Neural cell (in vitro differentiated cells): ENCODE measurements around the gene AVEN.

Source experiments
- EP300 ChIP-seq: fragments of 450-650 bp; conservative IDR thresholded peaks from 2 replicates; pipeline ENCODE4 v1.6.1; 2014; ENCODE audit warnings: antibody characterized with exemption, mild to moderate bottlenecking, moderate library complexity; ENCODE audit not compliant: poor library complexity, severe bottlenecking
- EZH2 ChIP-seq: fragments of 200-600, 300-800 bp; shearing (Covaris generic), sonication (generic); IDR thresholded peaks from 2 replicates; pipeline ENCODE4 v1.6.1; 2014; ENCODE audit warnings: antibody characterized with exemption, low read length, borderline replicate concordance, mild to moderate bottlenecking; ENCODE audit not compliant: insufficient read depth, poor library complexity, severe bottlenecking
- MXI1 ChIP-seq: fragments of 450-650 bp; conservative IDR thresholded peaks from 2 replicates; pipeline ENCODE4 v1.6.1; 2014; ENCODE audit warnings: antibody characterized with exemption, mild to moderate bottlenecking; ENCODE audit not compliant: poor library complexity, severe bottlenecking
- POLR2AphosphoS5 ChIP-seq: IDR thresholded peaks from 2 replicates; pipeline ENCODE4 v1.6.1; 2012
- RAD21 ChIP-seq: fragments of 450-650 bp; conservative IDR thresholded peaks from 2 replicates; pipeline ENCODE4 v1.6.1; 2014; ENCODE audit warnings: antibody characterized with exemption, mild to moderate bottlenecking, moderate library complexity
- SMC3 ChIP-seq: fragments of 450-650 bp; conservative IDR thresholded peaks from 2 replicates; pipeline ENCODE4 v1.6.1; 2014; ENCODE audit warnings: antibody characterized with exemption, mild to moderate bottlenecking, moderate library complexity; ENCODE audit not compliant: poor library complexity
- TAF1 ChIP-seq: IDR thresholded peaks from 2 replicates; pipeline ENCODE4 v1.6.1; 2012; ENCODE audit warnings: low read depth
- TF ChIP-seq, protein P1 (sequence below): fragments of 450-650 bp; IDR thresholded peaks from 2 replicates; pipeline ENCODE4 v1.5.1; 2014; ENCODE audit warnings: antibody characterized with exemption, mild to moderate bottlenecking, moderate library complexity; ENCODE audit not compliant: poor library complexity, severe bottlenecking

DNA sequence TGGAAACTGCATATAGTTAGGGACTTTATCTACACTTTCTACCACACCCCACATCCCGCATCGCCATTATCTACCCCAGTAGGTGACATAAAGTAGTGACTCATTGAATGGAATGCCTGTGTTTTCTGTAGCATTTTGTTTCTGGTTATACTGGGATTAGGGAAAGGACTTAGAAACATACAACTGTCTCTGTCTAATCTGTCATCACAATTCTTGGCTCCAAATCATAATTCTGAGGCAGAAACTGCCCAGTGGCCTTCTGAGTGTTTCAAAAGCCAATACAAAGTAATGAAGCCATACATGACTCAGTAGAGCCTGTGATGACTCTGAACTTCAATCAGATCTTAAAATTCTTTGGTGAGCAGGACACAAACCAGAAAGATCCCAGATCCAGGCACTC lies 186.4 kb downstream of the AVEN start:
- TF ChIP-seq, protein P1, sequence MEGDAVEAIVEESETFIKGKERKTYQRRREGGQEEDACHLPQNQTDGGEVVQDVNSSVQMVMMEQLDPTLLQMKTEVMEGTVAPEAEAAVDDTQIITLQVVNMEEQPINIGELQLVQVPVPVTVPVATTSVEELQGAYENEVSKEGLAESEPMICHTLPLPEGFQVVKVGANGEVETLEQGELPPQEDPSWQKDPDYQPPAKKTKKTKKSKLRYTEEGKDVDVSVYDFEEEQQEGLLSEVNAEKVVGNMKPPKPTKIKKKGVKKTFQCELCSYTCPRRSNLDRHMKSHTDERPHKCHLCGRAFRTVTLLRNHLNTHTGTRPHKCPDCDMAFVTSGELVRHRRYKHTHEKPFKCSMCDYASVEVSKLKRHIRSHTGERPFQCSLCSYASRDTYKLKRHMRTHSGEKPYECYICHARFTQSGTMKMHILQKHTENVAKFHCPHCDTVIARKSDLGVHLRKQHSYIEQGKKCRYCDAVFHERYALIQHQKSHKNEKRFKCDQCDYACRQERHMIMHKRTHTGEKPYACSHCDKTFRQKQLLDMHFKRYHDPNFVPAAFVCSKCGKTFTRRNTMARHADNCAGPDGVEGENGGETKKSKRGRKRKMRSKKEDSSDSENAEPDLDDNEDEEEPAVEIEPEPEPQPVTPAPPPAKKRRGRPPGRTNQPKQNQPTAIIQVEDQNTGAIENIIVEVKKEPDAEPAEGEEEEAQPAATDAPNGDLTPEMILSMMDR, result no peak
- TF ChIP-seq SMC3, result no peak
- no peak for TF ChIP-seq EP300
- no peak for TF ChIP-seq EZH2
- no peak for TF ChIP-seq MXI1
- no peak for TF ChIP-seq RAD21
- TF ChIP-seq TAF1, result no peak
- no peak for TF ChIP-seq POLR2AphosphoS5
